Activated CD4-positive, alpha-beta memory T cell treated with anti-CD3 and anti-CD28 coated beads for 36 hours (primary cell): ENCODE data around the gene DCAF4. TPM values are rescaled to one million over a fixed set of nuclear protein-coding genes. Genes with fewer than 3 reads are reported as not detected.
"Not testable (repeated sequence)": the region's sequence is repeated elsewhere in the genome, so short reads cannot be mapped to it uniquely, and the experiment has no call there.

Experiments
- CTCF ChIA-PET: fragments of 350-600 bp; sonication (Branson Sonifier 250); formaldehyde crosslinking; loops from one replicate; lab custom pipeline; 2021; ENCODE audit warnings: antibody characterized with exemption, inconsistent platforms; lab: Charles Lee
- POLR2A ChIA-PET: fragments of 350-600 bp; sonication (Branson Sonifier 250); formaldehyde crosslinking; loops from one replicate; lab custom pipeline; 2021; ENCODE audit warnings: antibody characterized with exemption; lab: Charles Lee
- DNase-seq: peaks from one replicate; pipeline ENCODE4 v3.0.0-alpha.2; 2020
- H3K27ac Mint-ChIP-seq: one replicate; pipeline ENCODE4 v1.8.0; 2021; ENCODE audit warnings: mixed read lengths
- H3K27me3 Mint-ChIP-seq: one replicate; pipeline ENCODE4 v1.8.0; 2021; ENCODE audit warnings: mixed read lengths
- H3K36me3 Mint-ChIP-seq: one replicate; pipeline ENCODE4 v1.8.0; 2021; ENCODE audit warnings: mixed read lengths
- H3K4me1 Mint-ChIP-seq: one replicate; pipeline ENCODE4 v1.8.0; 2021; ENCODE audit warnings: low read depth, mixed read lengths
- H3K4me3 Mint-ChIP-seq: one replicate; pipeline ENCODE4 v1.8.0; 2021; ENCODE audit warnings: mild to moderate bottlenecking, mixed read lengths
- H3K9me3 Mint-ChIP-seq: one replicate; pipeline ENCODE4 v1.8.0; 2021; ENCODE audit warnings: mixed read lengths
- intact Hi-C: fragments of 100-400 bp; cut with micrococcal nuclease; formaldehyde crosslinking; loops from one replicate; pipeline ENCODE4 v1.15.1; 2023
- total RNA-seq, 2 experiments: library from RNA; stranded (reverse); gene quantifications; one replicate each; pipeline ENCODE4 v1.2.3, GENCODE V29; 2021

Gene DCAF4
- total RNA-seq, 2 experiments from 2014 or later, result 13.4 to 13.6 TPM

GRCh38 chr14:72961579-72962335 lies 35.5 kb downstream of the DCAF4 start:
- intact Hi-C loops, result no loop called here
- peaks cover 11% of the 10 kb centered on the region for H3K4me1 Mint-ChIP-seq
- no peaks in the 10 kb centered on the region for H3K27me3 Mint-ChIP-seq
- no peak overlapping the region for H3K27ac Mint-ChIP-seq
- H3K9me3 Mint-ChIP-seq, result no peaks in the 10 kb centered on the region
- no peak for DNase-seq
- ChIA-PET CTCF (interaction anchor here (0.6 to 1.2 kb wide), 3 partner anchors 13 to 445 kb away, joined by 3 read pairs; no protein-coding TSS in a partner anchor), POLR2A (no interaction called here)
- peaks cover 20% of the 10 kb centered on the region for H3K36me3 Mint-ChIP-seq
- H3K4me3 Mint-ChIP-seq, result no peak overlapping the region

GRCh38 chr14:72962336-72962754 lies 36.1 kb downstream of the DCAF4 start:
- H3K4me3 Mint-ChIP-seq, DNase-seq, H3K27ac Mint-ChIP-seq, intact Hi-C loops, H3K27me3 Mint-ChIP-seq, H3K9me3 Mint-ChIP-seq: not testable (repeated sequence)
- ChIA-PET CTCF (interaction anchor here (0.6 to 1.2 kb wide), 3 partner anchors 13 to 14 kb away, joined by 3 to 4 read pairs (median 3); no protein-coding TSS in a partner anchor), POLR2A (interaction anchor here (1.3 kb wide), 1 partner anchor 64 kb away, joined by 3 read pairs; the partner anchor contains the start of gene ZFYVE1)
- Mint-ChIP-seq H3K36me3 (peaks cover 17% of the 10 kb centered on the region), H3K4me1 (peaks cover 11% of the 10 kb centered on the region)

- Mint-ChIP-seq H3K9me3 (no peaks in the 10 kb centered on the region), H3K36me3 (peaks cover 16% of the 10 kb centered on the region), H3K4me3 (no peak overlapping the region), H3K27ac (no peak overlapping the region), H3K27me3 (no peaks in the 10 kb centered on the region), H3K4me1 (peaks cover 11% of the 10 kb centered on the region)
- intact Hi-C loops, result no loop called here
- CTCF ChIA-PET, result interaction anchor here (0.6 to 1.2 kb wide), 2 partner anchors 15 to 332 kb away, joined by 4 read pairs; no protein-coding TSS in a partner anchor
- POLR2A ChIA-PET, result interaction anchor here (1.3 kb wide), 1 partner anchor 64 kb away, joined by 3 read pairs; the partner anchor contains the start of gene ZFYVE1
- no peak for DNase-seq
Measured at GRCh38 chr14:72962829-72963312, 36.6 kb downstream of the DCAF4 start.

DNA sequence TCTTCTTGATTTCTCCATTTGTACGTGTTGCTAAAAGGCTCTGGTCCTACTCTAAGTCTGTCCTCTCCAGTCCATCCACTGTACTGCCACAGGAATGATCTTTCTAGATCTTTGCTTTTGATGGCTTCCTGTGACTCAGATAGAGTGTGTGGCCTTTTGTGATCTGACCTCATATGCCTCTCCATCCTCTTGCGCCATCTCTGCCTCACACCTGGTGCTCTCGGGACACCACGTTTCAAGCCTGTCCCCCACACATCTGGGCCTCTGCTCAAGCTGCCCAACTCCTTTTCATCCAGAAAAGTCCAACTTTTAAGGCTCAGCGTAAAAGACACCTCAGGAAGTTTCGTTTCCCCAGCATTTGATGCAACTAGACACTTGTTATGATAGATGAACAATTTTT lies 39.0 kb downstream of the DCAF4 start:
- ChIA-PET POLR2A (no interaction called here), CTCF (no interaction called here)
- Mint-ChIP-seq H3K27ac (no peak overlapping the region), H3K9me3 (no peaks in the 10 kb centered on the region), H3K4me3 (no peak overlapping the region), H3K36me3 (peaks cover 20% of the 10 kb centered on the region), H3K27me3 (no peaks in the 10 kb centered on the region), H3K4me1 (peaks cover 11% of the 10 kb centered on the region)
- no peak for DNase-seq
- intact Hi-C loops, result no loop called here

DNA sequence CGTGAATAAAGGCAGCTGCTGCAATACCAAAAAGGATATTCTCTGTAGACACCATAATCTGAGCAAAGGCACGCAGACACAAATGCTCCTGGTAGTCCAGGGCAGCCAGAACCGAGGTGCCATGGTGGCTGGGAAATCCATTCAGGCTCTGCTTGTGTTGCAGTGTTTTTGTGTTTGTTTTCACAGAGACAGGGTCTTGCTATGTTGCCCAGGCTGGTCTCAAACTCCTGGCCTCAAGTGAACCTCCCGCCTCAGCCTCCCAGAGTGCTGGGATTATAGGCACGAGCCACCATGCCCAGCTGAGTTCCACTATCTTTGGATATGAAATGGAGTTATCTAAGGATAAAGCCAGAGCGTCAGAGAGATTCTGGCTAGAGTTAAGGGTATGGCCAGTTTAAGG lies 39.8 kb downstream of the DCAF4 start:
- CTCF ChIA-PET, result interaction anchor here (1.0 kb wide), 1 partner anchor 17 kb away, joined by 5 read pairs; no protein-coding TSS in a partner anchor
- Mint-ChIP-seq H3K9me3 (no peaks in the 10 kb centered on the region), H3K36me3 (peaks cover 15% of the 10 kb centered on the region), H3K27ac (no peak overlapping the region), H3K4me3 (no peak overlapping the region), H3K4me1 (peaks cover 11% of the 10 kb centered on the region), H3K27me3 (no peaks in the 10 kb centered on the region)
- intact Hi-C loops, result no loop called here
- POLR2A ChIA-PET, result no interaction called here
- DNase-seq, result no peak

- no peaks in the 10 kb centered on the region for H3K27me3 Mint-ChIP-seq
- POLR2A ChIA-PET, result interaction anchor here (0.5 kb wide), 1 partner anchor 199 kb away, joined by 3 read pairs; no protein-coding TSS in a partner anchor
Measured at GRCh38 chr14:72968316-72968715, 42.1 kb downstream of the DCAF4 start.

DNA sequence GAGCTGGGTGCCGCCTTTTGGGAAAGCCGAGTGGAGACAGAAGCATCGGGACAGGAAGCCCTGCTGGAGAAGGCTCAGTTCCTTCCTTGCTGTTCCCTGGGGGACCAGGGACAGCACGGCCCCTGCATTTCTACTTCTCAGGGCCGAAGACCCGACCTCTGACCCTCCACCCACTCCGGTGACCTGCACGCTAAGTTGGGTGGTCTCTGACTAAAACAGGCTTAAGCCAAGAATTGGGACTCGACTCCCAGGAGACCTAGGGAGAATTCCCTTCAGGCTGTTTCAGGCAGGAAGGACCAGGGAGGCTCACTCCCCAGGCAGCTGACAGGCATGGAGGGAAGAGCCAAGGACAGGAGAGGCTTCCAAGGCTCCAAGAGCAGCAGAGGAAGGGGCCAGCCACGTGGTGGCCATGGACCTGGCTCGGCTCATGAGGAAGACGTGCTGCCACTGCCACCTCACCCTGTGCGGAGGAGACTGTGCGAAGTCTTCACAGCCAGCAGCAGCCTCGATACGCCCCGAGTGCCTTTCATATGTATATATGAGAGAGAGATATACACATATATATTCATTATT lies 43.9 kb downstream of the DCAF4 start:
- intact Hi-C loops, result no loop called here
- no peaks in the 10 kb centered on the region for H3K9me3 Mint-ChIP-seq
- no peak overlapping the region for H3K4me3 Mint-ChIP-seq
- peaks cover 2% of the 10 kb centered on the region for H3K4me1 Mint-ChIP-seq
- DNase-seq, result no peak
- CTCF ChIA-PET, result no interaction called here
- no peak overlapping the region for H3K27ac Mint-ChIP-seq
- peaks cover 16% of the 10 kb centered on the region for H3K36me3 Mint-ChIP-seq
- POLR2A ChIA-PET, result no interaction called here
- H3K27me3 Mint-ChIP-seq, result no peaks in the 10 kb centered on the region

More at GRCh38 chr14:72968316-72968715, 42.1 kb downstream of the DCAF4 start:
- Mint-ChIP-seq H3K9me3 (no peaks in the 10 kb centered on the region), H3K4me1 (peaks cover 7% of the 10 kb centered on the region), H3K4me3 (no peak overlapping the region), H3K27ac (no peak overlapping the region), H3K36me3 (peaks cover 10% of the 10 kb centered on the region)
- intact Hi-C loops, result no loop called here
- CTCF ChIA-PET, result no interaction called here
- DNase-seq, result no peak

- no peaks in the 10 kb centered on the region for H3K4me1 Mint-ChIP-seq
- intact Hi-C loops, result no loop called here
Measured at GRCh38 chr14:72970824-72971434, 44.7 kb downstream of the DCAF4 start.

DNA sequence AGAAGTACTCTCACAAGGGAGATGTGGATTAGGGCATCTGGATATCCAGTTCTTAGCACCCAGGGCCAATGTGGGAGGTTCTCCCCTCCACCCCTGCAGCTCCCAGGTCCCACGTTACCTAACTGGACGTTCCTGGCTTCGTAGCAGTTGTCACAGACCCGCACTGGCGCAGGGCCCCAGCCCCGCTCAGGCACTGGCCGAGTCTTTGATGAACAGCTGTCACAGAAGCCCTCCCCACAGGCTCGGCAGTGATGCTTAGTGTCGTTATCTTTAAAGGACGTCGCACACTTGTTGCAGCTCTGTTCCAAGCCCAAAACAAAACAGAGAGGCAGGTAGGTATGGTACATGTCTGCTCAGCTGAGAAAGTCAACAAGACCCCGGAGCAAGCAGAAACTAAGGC lies 48.4 kb downstream of the DCAF4 start:
- Mint-ChIP-seq H3K27me3 (no peaks in the 10 kb centered on the region), H3K4me1 (no peaks in the 10 kb centered on the region), H3K9me3 (no peaks in the 10 kb centered on the region), H3K27ac (no peak overlapping the region), H3K4me3 (no peak overlapping the region), H3K36me3 (peaks cover 23% of the 10 kb centered on the region)
- ChIA-PET CTCF (interaction anchor here (0.7 to 1.3 kb wide), 2 partner anchors 25 to 26 kb away, joined by 4 to 6 read pairs; no protein-coding TSS in a partner anchor), POLR2A (no interaction called here)
- intact Hi-C loops, result no loop called here
- no peak for DNase-seq

More at GRCh38 chr14:72970824-72971434, 44.7 kb downstream of the DCAF4 start:
- Mint-ChIP-seq H3K9me3 (no peaks in the 10 kb centered on the region), H3K4me3 (no peak overlapping the region), H3K36me3 (peaks cover 20% of the 10 kb centered on the region), H3K27me3 (no peaks in the 10 kb centered on the region), H3K27ac (no peak overlapping the region)
- POLR2A ChIA-PET, result no interaction called here
- no peak for DNase-seq
- CTCF ChIA-PET, result no interaction called here

DNA sequence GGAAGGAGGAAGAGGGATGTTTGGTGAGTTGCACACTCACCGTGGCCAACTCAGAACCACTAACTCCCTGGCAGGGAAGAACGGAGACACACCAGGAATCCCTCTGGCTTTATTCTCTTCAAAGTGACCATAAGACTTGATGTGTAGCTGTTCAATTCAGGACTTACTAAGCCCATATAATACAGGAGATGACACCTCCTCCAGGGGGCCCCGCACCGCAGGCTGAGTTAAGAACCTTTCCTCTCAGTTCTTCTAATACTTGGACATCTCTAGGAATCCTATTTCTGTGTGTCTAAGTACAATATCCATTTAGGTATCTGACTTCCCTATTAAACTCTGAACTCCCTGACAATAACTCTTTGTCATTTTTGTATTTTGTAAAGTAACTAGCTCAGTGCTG lies 49.5 kb downstream of the DCAF4 start:
- DNase-seq, result peak; percentile 32
- ChIA-PET POLR2A (no interaction called here), CTCF (no interaction called here)
- intact Hi-C loops, result no loop called here
- Mint-ChIP-seq H3K27ac (no peak overlapping the region), H3K27me3 (no peaks in the 10 kb centered on the region), H3K4me3 (no peak overlapping the region), H3K9me3 (no peaks in the 10 kb centered on the region), H3K36me3 (peaks cover 18% of the 10 kb centered on the region), H3K4me1 (no peaks in the 10 kb centered on the region)

GRCh38 chr14:72978856-72979255 lies 52.6 kb downstream of the DCAF4 start:
- H3K27me3 Mint-ChIP-seq, result no peaks in the 10 kb centered on the region
- POLR2A ChIA-PET, result no interaction called here
- H3K36me3 Mint-ChIP-seq, result peaks cover 19% of the 10 kb centered on the region
- no peak overlapping the region for H3K4me3 Mint-ChIP-seq
- no peaks in the 10 kb centered on the region for H3K4me1 Mint-ChIP-seq
- H3K27ac Mint-ChIP-seq, result no peak overlapping the region
- intact Hi-C loops, result no loop called here
- CTCF ChIA-PET, result no interaction called here
- no peak for DNase-seq
- H3K9me3 Mint-ChIP-seq, result peaks cover under 1% of the 10 kb centered on the region

- Mint-ChIP-seq H3K4me1 (no peaks in the 10 kb centered on the region), H3K9me3 (peaks cover 3% of the 10 kb centered on the region), H3K27ac (no peak overlapping the region), H3K27me3 (no peaks in the 10 kb centered on the region), H3K36me3 (peaks cover 25% of the 10 kb centered on the region), H3K4me3 (no peak overlapping the region)
- intact Hi-C loops, result no loop called here
- CTCF ChIA-PET, result interaction anchor here (0.8 kb wide), 1 partner anchor 32 kb away, joined by 3 read pairs; no protein-coding TSS in a partner anchor
- POLR2A ChIA-PET, result no interaction called here
- no peak for DNase-seq
Measured at GRCh38 chr14:72980863-72981262, 54.6 kb downstream of the DCAF4 start.
